HEK293T (cell line): ENCODE results near the gene CCDC89.

Source experiments
- BHLHE40 ChIP-seq: fragments of 450-650 bp; IDR thresholded peaks from 2 replicates; pipeline ENCODE4 v1.6.1; 2016; ENCODE audit warnings: mild to moderate bottlenecking, moderate library complexity, borderline replicate concordance
- ELF4 ChIP-seq: fragments of 450-650 bp; IDR thresholded peaks from 2 replicates; pipeline ENCODE4 v1.6.1; 2017; ENCODE audit warnings: antibody characterized with exemption
- FOXA1 ChIP-seq: fragments of 450-650 bp; IDR thresholded peaks from 2 replicates; pipeline ENCODE4 v1.6.1; 2016; ENCODE audit warnings: mild to moderate bottlenecking
- HDGF ChIP-seq: fragments of 450-650 bp; IDR thresholded peaks from 2 replicates; pipeline ENCODE4 v1.6.1; 2017; ENCODE audit warnings: antibody characterized with exemption, borderline replicate concordance

DNA sequence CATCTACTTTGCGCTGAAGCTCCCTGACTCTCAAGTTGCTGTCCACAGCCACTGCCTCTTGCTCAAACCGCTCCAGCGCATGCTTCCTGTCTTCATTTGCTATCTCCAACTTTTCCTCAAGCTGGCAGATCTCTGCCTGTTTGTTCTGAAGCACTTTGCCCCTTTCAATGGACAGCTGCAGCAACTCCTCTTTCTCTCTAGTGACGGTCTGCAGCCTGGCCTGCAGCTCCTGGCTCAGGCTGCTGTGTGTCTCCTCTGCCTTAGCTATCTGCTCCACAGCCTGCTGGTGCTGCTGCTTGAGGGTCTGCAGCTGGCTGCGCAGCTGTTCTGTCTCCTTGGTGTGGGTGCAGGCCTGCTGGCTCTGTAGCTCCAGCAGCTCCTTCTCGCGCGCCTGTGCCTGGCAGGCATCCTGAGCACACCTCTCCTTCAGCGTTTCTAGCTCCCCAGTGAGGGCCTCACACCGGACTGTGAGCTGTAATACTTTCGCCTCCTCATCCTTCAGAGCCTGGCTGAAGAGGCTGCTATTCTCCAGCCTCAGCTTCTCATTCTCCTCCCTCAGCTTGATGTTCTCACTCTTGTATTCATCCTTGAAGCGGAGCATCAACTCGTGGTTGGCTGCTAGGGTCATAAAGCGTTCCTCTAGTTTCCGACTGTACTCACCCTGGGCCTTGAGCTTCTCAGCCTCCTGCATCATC lies 723 bp downstream of the CCDC89 start:
- no peak for TF ChIP-seq HDGF
- TF ChIP-seq BHLHE40: no peak
- no peak for TF ChIP-seq FOXA1
- no peak for TF ChIP-seq ELF4
